Keratinocyte (primary cell): ENCODE data around the gene GTF2H1. TPM values are rescaled to one million over a fixed set of nuclear protein-coding genes. Genes with fewer than 3 reads are reported as not detected.

Experiments used
- DNase-seq: peaks from one replicate; pipeline ENCODE4 v3.0.0-alpha.2; 2011; ENCODE audit warnings: low read depth, missing footprints, low spot score
- FAIRE-seq: peaks from 2 replicates; lab custom pipeline; 2011; peaks lifted over from hg19 to GRCh38; lab: Jason Lieb, UNC
- H2AFZ ChIP-seq: 2 replicates; pipeline ENCODE4 v1.6.0; 2012; ENCODE audit warnings: low read length, control low read depth, inconsistent platforms; ENCODE audit not compliant: control insufficient read depth
- H3K27ac ChIP-seq: 2 replicates; pipeline ENCODE4 v1.5.1; 2011; ENCODE audit warnings: low read length; ENCODE audit not compliant: control insufficient read depth, insufficient read depth
- H3K27me3 ChIP-seq: 3 replicates; pipeline ENCODE4 v1.6.0; 2011; ENCODE audit warnings: low read length; ENCODE audit not compliant: control insufficient read depth, insufficient read depth; ENCODE audit errors: extremely low read depth
- H3K36me3 ChIP-seq, 2 experiments: 2 replicates in 1 of 2; 3 replicates in 1 of 2; pipeline ENCODE4 v1.5.1; 2011; ENCODE audit warnings: low read length in 2 of 2, mild to moderate bottlenecking in 1 of 2; ENCODE audit not compliant: control insufficient read depth in 2 of 2, insufficient read depth in 2 of 2; ENCODE audit errors: extremely low read depth in 1 of 2
- H3K4me1 ChIP-seq: 3 replicates; pipeline ENCODE4 v1.5.1; 2011; ENCODE audit warnings: low read length; ENCODE audit not compliant: control insufficient read depth, insufficient read depth; ENCODE audit errors: extremely low read depth
- H3K4me2 ChIP-seq: 3 replicates; pipeline ENCODE4 v1.6.0; 2011; ENCODE audit warnings: low read depth, low read length; ENCODE audit not compliant: control insufficient read depth, insufficient read depth; ENCODE audit errors: extremely low read depth
- H3K4me3 ChIP-seq, 3 experiments: fragments of 200-600 bp in 1 of 3; sonication (generic) in 1 of 3; 2 replicates in 2 of 3; 3 replicates in 1 of 3; pipeline ENCODE4 v1.5.1; 2011 to 2016; ENCODE audit warnings: low read length in 3 of 3, mild to moderate bottlenecking in 3 of 3, control low read depth in 2 of 3, inconsistent platforms in 1 of 3, low read depth in 1 of 3, mixed read lengths in 1 of 3, mixed run types in 1 of 3, moderate library complexity in 1 of 3; ENCODE audit not compliant: control insufficient read depth in 2 of 3, insufficient read depth in 2 of 3; ENCODE audit errors: extremely low read depth in 1 of 3
- H3K79me2 ChIP-seq: 2 replicates; pipeline ENCODE4 v1.6.0; 2012; ENCODE audit warnings: low read length; ENCODE audit not compliant: control insufficient read depth, insufficient read depth
- H3K9ac ChIP-seq: 3 replicates; pipeline ENCODE4 v1.6.0; 2011; ENCODE audit warnings: low read length; ENCODE audit not compliant: control insufficient read depth, insufficient read depth; ENCODE audit errors: extremely low read depth
- H3K9me1 ChIP-seq: 3 replicates; pipeline ENCODE4 v1.6.0; 2011; ENCODE audit warnings: low read length; ENCODE audit not compliant: control insufficient read depth, insufficient read depth; ENCODE audit errors: extremely low read depth
- H3K9me3 ChIP-seq: 2 replicates; pipeline ENCODE4 v1.5.1; 2012; ENCODE audit warnings: low read depth, low read length; ENCODE audit not compliant: control insufficient read depth
- H4K20me1 ChIP-seq: 3 replicates; pipeline ENCODE4 v1.6.0; 2011; ENCODE audit warnings: low read length; ENCODE audit not compliant: control insufficient read depth, insufficient read depth; ENCODE audit errors: extremely low read depth
- CTCF ChIP-seq, 3 experiments: IDR thresholded peaks in 1 of 3; conservative IDR thresholded peaks in 1 of 3; optimal IDR thresholded peaks in 1 of 3; 2 replicates in 2 of 3; 3 replicates in 1 of 3; pipeline versions ENCODE3 to v1.5.1; 2011; ENCODE audit warnings: low read length in 3 of 3, mild to moderate bottlenecking in 3 of 3, moderate library complexity in 2 of 3, control low read depth in 1 of 3, inconsistent platforms in 1 of 3; ENCODE audit not compliant: insufficient read depth in 2 of 3; ENCODE audit errors: extremely low read depth in 1 of 3
- EZH2 ChIP-seq: IDR thresholded peaks from one replicate; pipeline ENCODE4 v1.6.1; 2012; ENCODE audit warnings: inconsistent platforms, mild to moderate bottlenecking, low read length, moderate library complexity
- dilution Hi-C: fragments of 300-500 bp; cut with MboI; formaldehyde crosslinking; loops from one replicate; pipeline ENCODE4 v1.7.0; 2020; ENCODE audit warnings: low sequenced_read_pairs; ENCODE audit not compliant: extremely low pct_ligation_motif_present
- polyA plus RNA-seq, 5 experiments: library from polyadenylated mRNA; depleted of rRNA in 3 of 5; stranded (reverse) in 3 of 5; stranded (forward) in 1 of 5; unstranded in 1 of 5; fragments of >200 nt; gene quantifications; 1 replicate in 1 of 5; 2 replicates in 3 of 5; 3 replicates in 1 of 5; pipeline versions ENCODE4 v1.2.1 to v1.2.3, GENCODE V29; 2011 to 2012; ENCODE audit warnings: missing spikeins in 2 of 5, low read depth in 1 of 5, low replicate concordance in 1 of 5

GTF2H1 gene
- polyA plus RNA-seq, 1 donor (not counting 4 experiments of a cell fraction or from before 2014, with no cell fraction given), result 42.1 TPM

- peak; percentile 56 for FAIRE-seq
- Histone ChIP-seq H3K9me1 (no peaks in the 10 kb centered on the region), H3K27me3 (no peaks in the 10 kb centered on the region), H3K9me3 (no peaks in the 10 kb centered on the region), H3K4me3 (no peak overlapping the region), H3K4me1 (peaks cover 37% of the 10 kb centered on the region), H3K4me2 (peak overlapping the region; percentile 60), H3K36me3 (peaks cover 6 to 10% of the 10 kb centered on the region in 2 experiments), H3K27ac (peak overlapping the region; percentile 69), H4K20me1 (no peaks in the 10 kb centered on the region), H3K9ac (peak overlapping the region; percentile 20), H3K79me2 (peaks cover 15% of the 10 kb centered on the region), H2AFZ (peak overlapping the region; percentile 12)
- TF ChIP-seq EZH2, result no peak
- TF ChIP-seq CTCF (optimal IDR thresholded peaks at IDR 0.05 in 1 of 3, IDR thresholded peaks at IDR 0.05 in 1 of 3, conservative IDR thresholded peaks at IDR 0.05 in 1 of 3; ENCODE audit: extremely low read depth in 1 of 3, insufficient read depth in 2 of 3, low read length in 3 of 3), result no peak
- no peak for DNase-seq
- dilution Hi-C loops, result no loop called here
Measured at GRCh38 chr11:18312012-18312411, 10.4 kb upstream of the GTF2H1 start.

- Histone ChIP-seq H3K9ac (peak overlapping the region; percentile 42), H3K4me2 (peak overlapping the region; percentile 60), H3K9me3 (no peaks in the 10 kb centered on the region), H3K9me1 (no peaks in the 10 kb centered on the region), H4K20me1 (no peaks in the 10 kb centered on the region), H3K4me3 (peak overlapping the region in 1 of 3 experiments; percentile 11), H3K36me3 (peaks cover 6 to 11% of the 10 kb centered on the region in 2 experiments), H3K79me2 (peaks cover 20% of the 10 kb centered on the region), H3K27ac (peak overlapping the region; percentile 69), H2AFZ (no peak overlapping the region), H3K27me3 (no peaks in the 10 kb centered on the region), H3K4me1 (peaks cover 29% of the 10 kb centered on the region)
- FAIRE-seq (peak; percentile 78), DNase-seq (peak; percentile 69)
- TF ChIP-seq CTCF (optimal IDR thresholded peaks at IDR 0.05 in 1 of 3, IDR thresholded peaks at IDR 0.05 in 1 of 3, conservative IDR thresholded peaks at IDR 0.05 in 1 of 3; ENCODE audit: extremely low read depth in 1 of 3, insufficient read depth in 2 of 3, low read length in 3 of 3) (no peak), EZH2 (no peak)
- dilution Hi-C loops, result no loop called here
Measured at GRCh38 chr11:18312663-18313420, 9.5 kb upstream of the GTF2H1 start.
